ENCODE measurements around the gene FOXN1.

Gene FOXN1

GRCh38 chr17:28585851-28586250 is 79.7 kb downstream of the FOXN1 start:
- Histone ChIP-seq H3K23ac (ENCODE audit: low read length) (no peak overlapping the region), H3K36me3 (ENCODE audit: control insufficient read depth, insufficient read depth, low read length) (peaks cover 38% of the 10 kb centered on the region), H3K79me2 (ENCODE audit: control insufficient read depth, insufficient read depth, low read length) (no peaks in the 10 kb centered on the region), H3K4me3 (ENCODE audit: low read length) (no peak overlapping the region), H4K5ac (ENCODE audit: low read length) (no peak overlapping the region), H3K18ac (ENCODE audit: low read length) (no peak overlapping the region), H3K56ac (ENCODE audit: low read length) (no peak overlapping the region), H3K4me1 (ENCODE audit: control insufficient read depth, low read depth, low read length) (no peaks in the 10 kb centered on the region), H2AK5ac (ENCODE audit: low read length) (no peak overlapping the region), H3K4ac (ENCODE audit: low read depth, low read length) (no peak overlapping the region), H3K9ac (ENCODE audit: low read length) (no peak overlapping the region), H2BK120ac (ENCODE audit: low read depth, low read length) (no peak overlapping the region), H3K27me3 (ENCODE audit: insufficient read depth, low read length, poor library complexity) (no peaks in the 10 kb centered on the region), H3K79me1 (ENCODE audit: low read length) (peaks cover 6% of the 10 kb centered on the region), H4K8ac (ENCODE audit: low read depth, low read length) (no peak overlapping the region), H3K4me2 (ENCODE audit: low read length) (no peak overlapping the region), H3K27ac (ENCODE audit: low read depth, low read length) (no peak overlapping the region), H2BK15ac (replicated peaks; ENCODE audit: low read depth) (no peak overlapping the region), H2BK5ac (ENCODE audit: low read length) (no peak overlapping the region)
- DNase-seq = no peak
- no CpG with 5 or more reads among the region's 3 CpGs for WGBS (ENCODE audit: extremely low coverage, insufficient coverage, low lambda C conversion rate)
